ENCODE data around the gene CD93.

CD93 gene

GRCh38 chr20:23120936-23121750 lies 35.0 kb upstream of the CD93 start:
- DNase-seq, result peak; percentile 30

- no peak for DNase-seq
Measured at GRCh38 chr20:23120261-23120660, 34.1 kb upstream of the CD93 start.

- DNase-seq, result no peak
Measured at GRCh38 chr20:23119456-23120216, 33.5 kb upstream of the CD93 start.

GRCh38 chr20:23118766-23119165 lies 32.6 kb upstream of the CD93 start:
- DNase-seq, result no peak

- DNase-seq, result no peak
Measured at GRCh38 chr20:23118144-23118543, 32.0 kb upstream of the CD93 start.

GRCh38 chr20:23117738-23118137 lies 31.6 kb upstream of the CD93 start:
- no peak for DNase-seq

- DNase-seq, result peak; percentile 56
Measured at GRCh38 chr20:23116311-23117089, 30.4 kb upstream of the CD93 start.

- peak; percentile 99 for DNase-seq
Measured at GRCh38 chr20:23115822-23116221, 29.7 kb upstream of the CD93 start.

GRCh38 chr20:23114448-23115082 lies 28.4 kb upstream of the CD93 start:
- DNase-seq, result no peak

- DNase-seq, result peak; percentile 62
Measured at GRCh38 chr20:23114018-23114417, 27.9 kb upstream of the CD93 start.

- no peak for DNase-seq
Measured at GRCh38 chr20:23112595-23112994, 26.5 kb upstream of the CD93 start.

- no peak for DNase-seq
Measured at GRCh38 chr20:23111944-23112342, 25.8 kb upstream of the CD93 start.

GRCh38 chr20:23111307-23111943 lies 25.3 kb upstream of the CD93 start:
- no peak for DNase-seq

GRCh38 chr20:23108871-23109270 lies 22.7 kb upstream of the CD93 start:
- DNase-seq, result no peak

GRCh38 chr20:23107466-23107865 lies 21.3 kb upstream of the CD93 start:
- no peak for DNase-seq

GRCh38 chr20:23106271-23106851 lies 20.2 kb upstream of the CD93 start:
- DNase-seq, result no peak

GRCh38 chr20:23105193-23105592 lies 19.1 kb upstream of the CD93 start:
- no peak for DNase-seq

- DNase-seq, result peak; percentile 69
Measured at GRCh38 chr20:23103284-23104018, 17.3 kb upstream of the CD93 start.

GRCh38 chr20:23101696-23102406 lies 15.7 kb upstream of the CD93 start:
- DNase-seq, result peak; percentile 38

GRCh38 chr20:23100720-23101107 lies 14.6 kb upstream of the CD93 start:
- DNase-seq, result no peak
